H1 (cell line): ENCODE results near the gene PEX14. TPM values are rescaled to one million over a fixed set of nuclear protein-coding genes. Genes with fewer than 3 reads are reported as not detected.

Source experiments
- CTCF ChIA-PET: fragments of 300-600 bp; sonication (Branson Sonifier 250); formaldehyde crosslinking; loops from one replicate; lab custom pipeline; 2021; ENCODE audit not compliant: partially characterized antibody; lab: Charles Lee
- POLR2A ChIA-PET: fragments of 300-600 bp; sonication (Branson Sonifier 250); formaldehyde crosslinking; loops from one replicate; lab custom pipeline; 2021; ENCODE audit warnings: inconsistent platforms; ENCODE audit not compliant: partially characterized antibody; lab: Charles Lee
- DNase-seq, 2 experiments: peaks; one replicate each; pipeline versions ENCODE4 v3.0.0 to v3.0.0-alpha.2; 2010 to 2022; ENCODE audit warnings: low spot score in 2 of 2, low read depth in 1 of 2, mixed read lengths in 1 of 2
- FAIRE-seq: peaks from 2 replicates; lab custom pipeline; 2011; peaks lifted over from hg19 to GRCh38; lab: Jason Lieb, UNC
- H2AFZ ChIP-seq: 2 replicates; pipeline ENCODE4 v1.8.1; 2012; ENCODE audit warnings: low read length, inconsistent platforms
- H2AK5ac ChIP-seq: 2 replicates; pipeline ENCODE4 v1.6.1; 2013; ENCODE audit warnings: low read depth, low read length
- H2BK120ac ChIP-seq: replicated peaks from 2 replicates; pipeline ENCODE3; 2013; ENCODE audit warnings: low read depth, low read length, inconsistent platforms
- H2BK12ac ChIP-seq: 2 replicates; pipeline ENCODE4 v1.6.1; 2013; ENCODE audit warnings: low read depth, low read length
- H2BK15ac ChIP-seq: 2 replicates; pipeline ENCODE4 v1.6.1; 2013; ENCODE audit warnings: low read length
- H2BK20ac ChIP-seq: 2 replicates; pipeline ENCODE4 v1.6.1; 2013; ENCODE audit warnings: low read length
- H2BK5ac ChIP-seq: 2 replicates; pipeline ENCODE4 v1.6.1; 2013; ENCODE audit warnings: low read depth, low read length
- H3K14ac ChIP-seq: 2 replicates; pipeline ENCODE4 v1.6.1; 2013; ENCODE audit warnings: inconsistent platforms; ENCODE audit not compliant: insufficient read length
- H3K18ac ChIP-seq: 2 replicates; pipeline ENCODE4 v1.6.1; 2013; ENCODE audit warnings: low read length; ENCODE audit errors: extremely low read depth
- H3K23ac ChIP-seq: 2 replicates; pipeline ENCODE4 v1.6.1; 2013; ENCODE audit warnings: inconsistent platforms; ENCODE audit not compliant: insufficient read length
- H3K23me2 ChIP-seq: 2 replicates; pipeline ENCODE4 v1.6.1; 2013; ENCODE audit warnings: low read depth, low read length
- H3K27ac ChIP-seq: 2 replicates; pipeline ENCODE4 v1.6.1; 2011; ENCODE audit warnings: low read depth, low read length, inconsistent platforms
- H3K27me3 ChIP-seq, 4 experiments: replicated peaks in 1 of 4; 1 replicate in 1 of 4; 2 replicates in 3 of 4; pipeline versions ENCODE4 v1.6.1 to v1.8.1; 2011 to 2013; ENCODE audit warnings: low read length in 3 of 4, mild to moderate bottlenecking in 3 of 4, inconsistent platforms in 2 of 4, mixed read lengths in 2 of 4, moderate library complexity in 1 of 4; ENCODE audit not compliant: control insufficient read depth in 3 of 4, insufficient read depth in 3 of 4; ENCODE audit errors: extremely low read depth in 1 of 4
- H3K36me3 ChIP-seq, 4 experiments: 2 replicates each; pipeline versions ENCODE4 v1.6.1 to v1.8.1; 2011 to 2013; ENCODE audit warnings: mild to moderate bottlenecking in 4 of 4, low read length in 3 of 4, moderate library complexity in 2 of 4, control low read depth in 1 of 4, inconsistent platforms in 1 of 4; ENCODE audit not compliant: insufficient read depth in 4 of 4, control insufficient read depth in 2 of 4
- H3K4ac ChIP-seq: replicated peaks from 2 replicates; pipeline ENCODE3; 2013; ENCODE audit warnings: low read length, low read depth, mixed read lengths, inconsistent platforms; ENCODE audit not compliant: insufficient read length
- H3K4me1 ChIP-seq, 4 experiments: replicated peaks in 1 of 4; 1 replicate in 1 of 4; 2 replicates in 3 of 4; pipeline versions ENCODE4 v1.6.1 to v1.8.1; 2011 to 2013; ENCODE audit warnings: low read length in 3 of 4, inconsistent platforms in 2 of 4, mixed read lengths in 1 of 4; ENCODE audit not compliant: insufficient read depth in 4 of 4, control insufficient read depth in 3 of 4
- H3K4me2 ChIP-seq, 2 experiments: 2 replicates each; pipeline versions ENCODE4 v1.6.1 to v1.8.1; 2011 to 2013; ENCODE audit warnings: low read depth in 2 of 2, low read length in 2 of 2, control low read depth in 1 of 2, inconsistent platforms in 1 of 2, mild to moderate bottlenecking in 1 of 2; ENCODE audit not compliant: insufficient read depth in 1 of 2
- H3K4me3 ChIP-seq, 4 experiments: fragments of 200-600, 300-600 bp in 1 of 4; sonication (generic), shearing (Covaris generic), sonication (Bioruptor Twin) in 1 of 4; 2 replicates each; pipeline versions ENCODE4 v1.5.1 to v1.8.1; 2011 to 2016; ENCODE audit warnings: low read length in 4 of 4, low read depth in 3 of 4, control low read depth in 2 of 4, inconsistent platforms in 2 of 4, mild to moderate bottlenecking in 2 of 4, mixed read lengths in 1 of 4, moderate library complexity in 1 of 4; ENCODE audit not compliant: insufficient read depth in 2 of 4; ENCODE audit errors: extremely low read depth in 1 of 4
- H3K56ac ChIP-seq: replicated peaks from 2 replicates; pipeline ENCODE3; 2013; ENCODE audit warnings: low read depth, mild to moderate bottlenecking, mixed read lengths, low read length, inconsistent platforms; ENCODE audit not compliant: insufficient read length
- H3K79me1 ChIP-seq: 2 replicates; pipeline ENCODE4 v1.6.1; 2013; ENCODE audit warnings: low read depth, low read length, control low read depth
- H3K79me2 ChIP-seq, 2 experiments: 2 replicates each; pipeline versions ENCODE4 v1.6.1 to v1.8.1; 2012 to 2013; ENCODE audit warnings: low read length in 2 of 2, mild to moderate bottlenecking in 2 of 2, inconsistent platforms in 1 of 2; ENCODE audit not compliant: insufficient read depth in 2 of 2, control insufficient read depth in 1 of 2
- H3K9ac ChIP-seq, 4 experiments: replicated peaks in 1 of 4; 1 replicate in 1 of 4; 2 replicates in 3 of 4; pipeline versions ENCODE4 v1.6.1 to v1.8.1; 2011 to 2013; ENCODE audit warnings: low read depth in 3 of 4, low read length in 3 of 4, control low read depth in 2 of 4, mild to moderate bottlenecking in 2 of 4, moderate library complexity in 2 of 4, inconsistent platforms in 1 of 4; ENCODE audit errors: extremely low read depth in 1 of 4
- H3K9me3 ChIP-seq, 2 experiments: 2 replicates each; pipeline versions ENCODE4 v1.6.1 to v1.8.1; 2012 to 2013; ENCODE audit warnings: mild to moderate bottlenecking in 2 of 2, moderate library complexity in 2 of 2, control low read depth in 1 of 2, inconsistent platforms in 1 of 2, low read depth in 1 of 2, low read length in 1 of 2, mixed read lengths in 1 of 2; ENCODE audit not compliant: insufficient read depth in 2 of 2
- H4K20me1 ChIP-seq, 2 experiments: replicated peaks in 1 of 2; 2 replicates each; pipeline versions ENCODE3 to v1.8.1; 2011 to 2013; ENCODE audit warnings: inconsistent platforms in 2 of 2, low read length in 2 of 2, mild to moderate bottlenecking in 1 of 2; ENCODE audit not compliant: insufficient read depth in 2 of 2, control insufficient read depth in 1 of 2
- H4K5ac ChIP-seq: 2 replicates; pipeline ENCODE4 v1.6.1; 2013; ENCODE audit warnings: low read length, low read depth, mixed read lengths, inconsistent platforms; ENCODE audit not compliant: insufficient read length
- H4K8ac ChIP-seq: 2 replicates; pipeline ENCODE4 v1.8.0; 2013; ENCODE audit warnings: mild to moderate bottlenecking, moderate library complexity, low read length, inconsistent platforms; ENCODE audit not compliant: insufficient read depth; ENCODE audit errors: extremely low read depth
- H4K91ac ChIP-seq: replicated peaks from 2 replicates; pipeline ENCODE3; 2013; ENCODE audit warnings: low read length, mixed read lengths, inconsistent platforms; ENCODE audit not compliant: insufficient read length
- BACH1 ChIP-seq: IDR thresholded peaks from 2 replicates; pipeline ENCODE4 v1.6.1; 2012; ENCODE audit warnings: low read length, improper control_type of control experiment
- NANOG ChIP-seq: IDR thresholded peaks from 2 replicates; pipeline ENCODE4 v1.6.1; 2011; ENCODE audit warnings: low read length, low read depth, mild to moderate bottlenecking, inconsistent platforms; ENCODE audit not compliant: insufficient read depth, poor library complexity, severe bottlenecking
- POLR2AphosphoS5 ChIP-seq: IDR thresholded peaks from 2 replicates; pipeline ENCODE4 v1.6.1; 2011; ENCODE audit warnings: low read depth, low read length
- RBBP5 ChIP-seq: IDR thresholded peaks from 2 replicates; pipeline ENCODE4 v1.7.1; 2012; ENCODE audit warnings: low read depth, mild to moderate bottlenecking, inconsistent platforms, low read length, moderate library complexity, borderline replicate concordance
- SIN3A ChIP-seq, 2 experiments: IDR thresholded peaks in 1 of 2; conservative IDR thresholded peaks in 1 of 2; 2 replicates each; pipeline ENCODE4 v1.6.1; 2011 to 2012; ENCODE audit warnings: low read length in 2 of 2, improper control_type of control experiment in 1 of 2, low read depth in 1 of 2, mild to moderate bottlenecking in 1 of 2
- WGBS, 2 experiments: shearing (Covaris generic) in 1 of 2; methylation state at CpG; one replicate each; pipeline versions ENCODE4 v1.1.6 to v1.1.7; 2013 to 2015; ENCODE audit warnings: low lambda C conversion rate in 2 of 2, mixed read lengths in 2 of 2, inconsistent platforms in 1 of 2, low coverage in 1 of 2, missing lambda C conversion rate in 1 of 2; ENCODE audit not compliant: insufficient replicate concordance in 2 of 2, insufficient coverage in 1 of 2, insufficient read length in 1 of 2; ENCODE audit errors: extremely low coverage in 1 of 2, missing lambda C conversion rate in 1 of 2; 5-methylcytosine and 5-hydroxymethylcytosine counted together
- polyA plus RNA-seq, 7 experiments: library from polyadenylated mRNA; depleted of rRNA in 3 of 7; stranded (reverse) in 5 of 7; unstranded in 2 of 7; fragments of >200 nt in 5 of 7; fragments of 200-250 nt in 2 of 7; gene quantifications; 1 replicate in 5 of 7; 2 replicates in 1 of 7; 4 replicates in 1 of 7; pipeline versions ENCODE4 v1.2.1 to v1.2.3, GENCODE V29; 2011 to 2013; ENCODE audit warnings: missing spikeins in 2 of 7, mixed read lengths in 2 of 7
- total RNA-seq: library from RNA; stranded (reverse); fragmentation: NEBNext Ultra II Directional; extraction: Animal tissue kit (Norgen Biotek cat#: 25700); gene quantifications from 2 replicates; pipeline ENCODE4 v1.2.1, GENCODE V29; 2021
- TF ChIP-seq, protein P1 (sequence below): IDR thresholded peaks from 2 replicates; pipeline ENCODE4 v1.6.1; 2011; ENCODE audit warnings: low read length, improper control_type of control experiment

PEX14 gene
- total and polyA plus RNA-seq, 2 of the 8 experiments (the other 6 are each of a cell fraction or from before 2014, with no cell fraction given) = 13.0 to 19.8 TPM

DNA sequence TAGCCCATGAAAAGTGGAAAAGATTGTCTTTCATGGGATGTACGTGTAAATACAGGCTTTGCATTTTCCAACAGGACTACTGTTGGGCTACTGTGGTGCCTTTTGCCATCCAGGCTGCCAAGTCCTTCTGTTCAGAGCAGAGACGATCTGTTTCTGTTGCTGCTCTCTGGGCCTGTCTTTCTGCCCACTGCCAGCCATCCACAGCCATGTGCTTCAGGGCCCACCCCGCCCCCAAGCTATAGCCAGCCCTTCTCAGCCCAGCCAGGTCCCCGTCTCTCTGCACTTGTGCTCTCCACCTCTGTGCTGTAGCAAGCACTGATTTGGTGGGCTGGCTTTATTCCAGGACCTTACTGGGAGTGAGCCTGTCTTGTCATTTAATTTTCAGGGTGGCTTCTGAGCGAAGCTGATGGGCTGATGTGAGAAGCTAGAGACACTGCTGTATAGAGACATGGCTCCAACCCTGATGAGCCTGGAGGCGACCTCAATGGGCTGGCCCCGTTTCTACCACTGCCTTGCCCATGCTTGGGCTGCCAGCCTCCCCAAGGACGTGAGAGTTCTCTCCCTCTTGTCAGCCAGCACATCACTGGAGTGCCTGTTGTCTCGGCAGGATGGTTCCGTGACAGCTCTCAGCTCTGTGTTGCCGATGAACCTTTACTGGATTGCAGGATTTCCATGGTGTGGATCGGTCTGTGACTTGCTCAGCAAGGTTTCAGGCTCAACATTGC, 137.8 kb downstream of the PEX14 start:
- no peak overlapping the region for H4K91ac ChIP-seq
- H2BK5ac ChIP-seq = no peak overlapping the region
- H2BK15ac ChIP-seq = no peak overlapping the region; the same call in 1 of the 2 replicates
- no peak overlapping the region for H4K5ac ChIP-seq
- H3K4me1 ChIP-seq = peaks cover 0 to 11% (median 3%) of the 10 kb centered on the region in 4 experiments; a peak in 3 of 7 replicates
- ChIA-PET CTCF (interaction anchor here (1.4 to 2.5 kb wide), 5 partner anchors 14 to 297 kb away, joined by 4 to 8 read pairs (median 5); no protein-coding TSS in a partner anchor), POLR2A (no interaction called here)
- H3K9me3 ChIP-seq = no peaks in the 10 kb centered on the region
- H3K4me2 ChIP-seq = no peak overlapping the region
- no peaks in the 10 kb centered on the region for H3K23me2 ChIP-seq
- no peak overlapping the region for H3K56ac ChIP-seq
- no peaks in the 10 kb centered on the region for H4K20me1 ChIP-seq
- H3K18ac ChIP-seq = no peak overlapping the region
- FAIRE-seq (no peak), DNase-seq (no peak)
- no peak overlapping the region for H3K9ac ChIP-seq
- 0 out of 2 replicates have a peak overlapping the region, but pooled peaks have one; percentile 43 for H2BK12ac ChIP-seq
- H3K23ac ChIP-seq = no peak overlapping the region
- no peak overlapping the region for H3K14ac ChIP-seq
- 88% methylated on average over 12 of the region's 12 CpGs; no CpG with 5 or more reads in 1 of the 2 experiments for WGBS, 2 experiments
- H2AK5ac ChIP-seq = no peak overlapping the region
- 0 out of 2 replicates have a peak overlapping the region, but pooled peaks have one; percentile 61 for H2BK20ac ChIP-seq
- H2BK120ac ChIP-seq = no peak overlapping the region
- TF ChIP-seq BACH1 (no peak), SIN3A (conservative IDR thresholded peaks at IDR 0.05 in 1 of 2, IDR thresholded peaks at IDR 0.05 in 1 of 2; ENCODE audit: low read depth in 1 of 2, low read length in 2 of 2) (no peak), RBBP5 (no peak), NANOG (no peak), POLR2AphosphoS5 (no peak)
- TF ChIP-seq, protein P1, sequence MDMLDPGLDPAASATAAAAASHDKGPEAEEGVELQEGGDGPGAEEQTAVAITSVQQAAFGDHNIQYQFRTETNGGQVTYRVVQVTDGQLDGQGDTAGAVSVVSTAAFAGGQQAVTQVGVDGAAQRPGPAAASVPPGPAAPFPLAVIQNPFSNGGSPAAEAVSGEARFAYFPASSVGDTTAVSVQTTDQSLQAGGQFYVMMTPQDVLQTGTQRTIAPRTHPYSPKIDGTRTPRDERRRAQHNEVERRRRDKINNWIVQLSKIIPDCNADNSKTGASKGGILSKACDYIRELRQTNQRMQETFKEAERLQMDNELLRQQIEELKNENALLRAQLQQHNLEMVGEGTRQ = no peak
- no peaks in the 10 kb centered on the region for H3K27me3 ChIP-seq
- no peak overlapping the region for H2AFZ ChIP-seq
- H4K8ac ChIP-seq = no peak overlapping the region
- H3K79me1 ChIP-seq = peaks cover 6% of the 10 kb centered on the region; the same call in 1 of the 2 replicates
- no peak overlapping the region for H3K4me3 ChIP-seq
- H3K36me3 ChIP-seq = no peaks in the 10 kb centered on the region
- no peaks in the 10 kb centered on the region for H3K79me2 ChIP-seq
- no peak overlapping the region for H3K27ac ChIP-seq
- H3K4ac ChIP-seq = no peak overlapping the region
